LNCaP clone FGC (cell line): ENCODE results near the gene NRL.

Source experiments
- DNase-seq: peaks from one replicate; pipeline ENCODE4 v3.0.0-alpha.2; 2011; ENCODE audit warnings: low read depth
- H3K4me3 ChIP-seq: 2 replicates; pipeline ENCODE4 v1.5.1; 2011; ENCODE audit warnings: mild to moderate bottlenecking, low read depth, low read length, control low read depth
- TF ChIP-seq, protein P1 (sequence below): IDR thresholded peaks from 2 replicates; pipeline ENCODE4 v1.5.1; 2012; ENCODE audit warnings: mild to moderate bottlenecking; ENCODE audit not compliant: control insufficient read depth, insufficient read depth; ENCODE audit errors: extremely low read depth

The NRL gene

DNA sequence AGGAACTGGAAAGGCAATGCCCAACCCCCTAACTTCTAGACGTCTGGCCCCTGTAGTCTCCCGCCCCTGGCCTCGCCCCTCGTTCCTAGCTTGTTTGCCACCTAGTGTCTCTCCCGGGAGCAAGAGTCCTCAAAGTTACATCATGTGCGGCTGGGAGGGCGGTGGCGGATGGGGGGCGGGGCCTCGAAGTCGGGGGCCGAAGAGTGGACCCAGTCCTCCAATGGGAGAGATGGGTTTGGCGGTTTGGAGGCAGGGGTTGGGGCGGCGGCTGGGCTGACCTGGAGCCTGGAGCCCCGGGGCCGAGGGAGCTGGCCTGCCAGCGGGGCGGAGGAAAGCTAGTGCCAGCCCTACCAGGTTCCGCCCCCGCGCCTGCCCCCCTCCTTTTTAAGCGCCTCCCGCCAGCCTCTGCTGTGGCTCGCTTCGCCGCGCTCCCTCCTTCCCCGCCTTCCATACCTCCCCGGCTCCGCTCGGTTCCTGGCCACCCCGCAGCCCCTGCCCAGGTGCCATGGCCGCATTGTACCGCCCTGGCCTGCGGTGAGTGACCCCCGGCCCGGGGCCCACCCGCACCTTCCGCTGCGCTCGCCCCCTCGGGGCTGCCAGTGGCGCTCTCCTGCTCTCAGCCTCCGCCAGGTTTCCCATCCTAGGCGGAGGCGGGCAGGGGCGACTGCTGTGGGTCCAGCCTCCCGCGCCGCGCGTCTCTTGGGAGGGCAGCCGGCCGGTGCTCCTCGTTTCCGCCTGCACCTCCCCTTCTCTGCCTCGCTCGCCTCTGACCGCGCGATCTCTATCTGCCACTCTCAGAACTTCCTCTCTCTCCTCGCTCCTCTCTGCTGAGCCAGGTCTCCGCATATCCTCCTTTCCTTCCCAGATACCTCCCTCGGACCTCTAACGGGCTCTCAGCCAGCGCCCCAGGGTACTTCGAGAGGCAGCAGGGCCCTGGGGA is 20.6 kb downstream of the NRL start, which contains the start of gene PCK2:
Gene PCK2 (plus strand): TSS at position 411 of the 940 bp plus-strand sequence. CDS start 95 bp downstream, at position 506.
- TF ChIP-seq, protein P1, sequence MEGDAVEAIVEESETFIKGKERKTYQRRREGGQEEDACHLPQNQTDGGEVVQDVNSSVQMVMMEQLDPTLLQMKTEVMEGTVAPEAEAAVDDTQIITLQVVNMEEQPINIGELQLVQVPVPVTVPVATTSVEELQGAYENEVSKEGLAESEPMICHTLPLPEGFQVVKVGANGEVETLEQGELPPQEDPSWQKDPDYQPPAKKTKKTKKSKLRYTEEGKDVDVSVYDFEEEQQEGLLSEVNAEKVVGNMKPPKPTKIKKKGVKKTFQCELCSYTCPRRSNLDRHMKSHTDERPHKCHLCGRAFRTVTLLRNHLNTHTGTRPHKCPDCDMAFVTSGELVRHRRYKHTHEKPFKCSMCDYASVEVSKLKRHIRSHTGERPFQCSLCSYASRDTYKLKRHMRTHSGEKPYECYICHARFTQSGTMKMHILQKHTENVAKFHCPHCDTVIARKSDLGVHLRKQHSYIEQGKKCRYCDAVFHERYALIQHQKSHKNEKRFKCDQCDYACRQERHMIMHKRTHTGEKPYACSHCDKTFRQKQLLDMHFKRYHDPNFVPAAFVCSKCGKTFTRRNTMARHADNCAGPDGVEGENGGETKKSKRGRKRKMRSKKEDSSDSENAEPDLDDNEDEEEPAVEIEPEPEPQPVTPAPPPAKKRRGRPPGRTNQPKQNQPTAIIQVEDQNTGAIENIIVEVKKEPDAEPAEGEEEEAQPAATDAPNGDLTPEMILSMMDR = no peak
- H3K4me3 ChIP-seq = peak within 1 kb of the TSS; percentile 76
- peak; percentile 87 for DNase-seq

DNA sequence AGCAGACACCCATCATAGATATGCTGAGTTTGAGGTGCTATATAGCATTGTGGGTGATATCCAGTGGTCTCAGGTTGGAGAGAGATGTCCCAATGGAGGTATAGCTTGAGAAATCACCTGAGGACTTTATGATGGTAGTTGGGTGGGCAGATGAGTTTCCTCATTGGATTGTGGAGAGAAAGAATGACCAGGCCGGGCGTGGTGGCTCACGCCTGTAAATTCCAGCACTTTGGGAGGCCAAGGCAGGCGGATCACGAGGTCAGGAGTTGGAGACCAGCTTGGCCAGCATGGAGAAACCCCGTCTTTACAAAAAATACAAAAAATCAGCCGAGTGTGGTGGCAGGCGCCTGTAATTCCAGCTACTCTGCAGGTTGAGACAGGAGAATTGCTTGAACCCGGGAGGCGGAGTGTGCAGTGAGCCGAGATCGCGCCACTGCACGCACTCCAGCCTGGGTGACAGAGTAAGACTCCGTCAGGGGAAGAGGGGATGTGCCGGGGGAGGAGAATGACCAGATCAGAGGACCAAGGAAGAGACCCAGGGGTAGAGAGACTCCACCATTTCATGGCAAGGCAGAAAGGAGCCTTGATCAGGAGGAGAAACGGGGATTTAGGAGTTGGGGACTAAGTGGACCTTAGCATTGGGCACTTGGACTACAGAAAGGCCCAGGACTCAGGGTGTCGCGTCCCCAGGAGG is 21.4 kb downstream of the NRL start:
- H3K4me3 ChIP-seq = no peak overlapping the region
- TF ChIP-seq, protein P1 = no peak
- DNase-seq = no peak

DNA sequence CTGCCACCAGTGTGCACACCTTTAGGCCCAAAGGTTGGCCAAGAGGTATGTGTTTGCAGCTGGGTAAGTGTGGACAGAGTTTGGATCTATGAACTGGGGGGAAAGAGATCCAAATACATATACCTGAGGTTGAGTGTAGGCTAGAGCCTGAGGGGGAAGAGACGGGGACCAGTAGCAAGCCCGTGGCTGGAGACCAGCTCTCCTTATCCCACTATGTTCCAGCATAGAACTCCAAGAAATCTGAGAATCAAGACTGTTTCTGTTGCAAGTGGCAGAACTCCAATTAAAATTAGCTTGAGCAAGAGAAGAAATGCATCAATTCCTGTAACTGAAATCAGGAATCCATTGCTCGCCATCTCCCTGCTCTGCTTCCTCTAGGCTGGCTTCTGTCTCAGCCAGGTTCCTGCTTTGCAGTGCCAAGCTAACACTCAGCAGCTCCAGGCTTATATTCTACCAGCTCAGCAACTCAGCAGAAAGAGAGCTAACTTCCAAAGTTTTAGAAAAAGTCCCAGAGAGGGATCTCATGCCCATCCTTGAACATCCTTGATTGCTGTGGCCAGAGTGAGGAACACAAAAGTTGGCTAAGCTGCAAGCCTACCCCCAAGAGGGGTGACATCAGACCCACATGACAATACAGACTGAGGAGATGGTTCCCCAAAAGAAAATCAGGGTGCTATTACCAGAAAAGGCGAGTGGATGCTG is 22.1 kb downstream of the NRL start:
- DNase-seq = no peak
- TF ChIP-seq, protein P1 = no peak
- H3K4me3 ChIP-seq = no peak overlapping the region

DNA sequence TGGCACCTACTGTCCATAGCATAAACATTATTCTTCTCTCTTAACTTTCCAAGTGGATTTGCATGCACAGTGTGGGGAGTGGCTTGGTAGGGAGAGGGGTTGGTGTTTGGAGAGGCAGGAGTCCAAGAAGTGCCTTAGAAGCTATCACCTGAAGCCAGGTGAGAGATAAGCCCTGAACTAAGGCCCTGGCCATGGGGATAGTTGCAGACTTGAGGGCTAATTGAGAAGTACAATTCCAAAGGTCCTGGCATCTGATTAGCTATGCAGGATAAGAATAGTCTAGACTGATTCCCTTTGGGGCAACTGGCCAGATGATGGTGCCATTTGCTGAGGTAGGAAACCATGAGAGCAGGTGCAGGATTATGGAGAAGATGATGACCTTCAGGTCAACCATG is 22.6 kb downstream of the NRL start:
- no peak overlapping the region for H3K4me3 ChIP-seq
- TF ChIP-seq, protein P1 = no peak
- DNase-seq = peak; percentile 35

DNA sequence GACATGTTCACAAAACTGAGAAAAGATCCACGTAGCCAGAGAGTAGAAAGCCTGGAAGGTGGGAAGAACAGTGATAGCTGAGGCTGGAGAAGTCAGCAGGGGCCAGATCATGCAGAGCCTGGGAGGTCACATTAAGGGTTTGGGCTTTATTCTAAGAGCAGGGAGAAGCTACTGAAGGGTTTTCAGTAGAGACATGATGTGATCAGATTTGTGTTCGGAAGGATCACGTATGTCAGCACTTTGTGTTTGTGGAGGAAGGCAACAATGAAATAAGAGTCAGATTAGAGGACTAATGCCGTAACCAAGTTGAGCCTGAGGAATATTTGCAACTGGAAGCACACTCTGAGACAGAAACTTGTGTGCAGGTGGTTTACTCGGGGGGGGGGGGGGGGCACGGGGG is 24.9 kb downstream of the NRL start:
- TF ChIP-seq, protein P1 = no peak
- H3K4me3 ChIP-seq = no peak overlapping the region
- no peak for DNase-seq

DNA sequence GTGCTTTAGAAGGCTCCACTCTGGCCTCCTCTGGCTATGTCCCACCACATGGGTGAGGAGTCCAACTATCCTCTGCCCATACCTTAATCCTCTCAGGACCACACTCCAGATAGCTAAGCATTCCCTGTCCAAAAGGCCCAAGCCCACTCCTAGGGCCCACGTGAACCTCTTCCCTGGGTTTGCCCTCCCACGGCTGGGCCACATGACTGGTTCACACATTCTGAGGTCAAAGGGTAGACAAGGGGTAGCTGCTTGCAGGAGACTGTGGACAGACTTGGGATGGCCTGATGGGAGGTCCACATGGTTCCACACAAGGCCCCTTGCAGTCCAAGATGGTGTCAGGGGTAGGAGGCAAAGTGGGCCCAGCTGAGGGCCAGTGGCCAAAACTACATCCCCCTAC is 26.7 kb downstream of the NRL start:
- TF ChIP-seq, protein P1 = no peak
- no peak overlapping the region for H3K4me3 ChIP-seq
- DNase-seq = no peak
